Suprapubic skin (tissue), 4 donors: ENCODE data around the gene ALKBH1. TPM values are rescaled to one million over a fixed set of nuclear protein-coding genes. Genes with fewer than 3 reads are reported as not detected.
"Not testable (repeated sequence)": the region's sequence is repeated elsewhere in the genome, so short reads cannot be mapped to it uniquely, and the experiment has no call there.

Experiments
- DNase-seq, 2 donors: peaks; one replicate each; pipeline ENCODE4 v3.0.0-alpha.2; 2019; ENCODE audit warnings: low spot score in 2 of 2
- H3K27ac ChIP-seq: fragments of 200-600 bp; sonication (generic); one replicate; pipeline ENCODE4 v1.5.1; 2019
- H3K27me3 ChIP-seq: fragments of 200-600 bp; sonication (generic); one replicate; pipeline ENCODE4 v1.5.1; 2019
- H3K36me3 ChIP-seq: fragments of 200-600 bp; sonication (generic); one replicate; pipeline ENCODE4 v1.5.1; 2019
- H3K4me1 ChIP-seq: fragments of 200-600 bp; sonication (generic); one replicate; pipeline ENCODE4 v1.5.1; 2019
- H3K4me3 ChIP-seq: fragments of 200-600 bp; sonication (generic); one replicate; pipeline ENCODE4 v1.5.1; 2019; ENCODE audit warnings: mild to moderate bottlenecking
- H3K9me3 ChIP-seq: fragments of 200-600 bp; sonication (generic); one replicate; pipeline ENCODE4 v1.5.1; 2019
- EP300 ChIP-seq: sonication (generic); formaldehyde crosslinking; IDR thresholded peaks from one replicate; pipeline ENCODE4 v1.6.1; 2017; ENCODE audit warnings: antibody characterized with exemption
- POLR2A ChIP-seq, 2 donors: fragments of 450-650 bp; IDR thresholded peaks; one replicate each; pipeline ENCODE4 v1.6.1; 2017; ENCODE audit warnings: antibody characterized with exemption in 2 of 2, mild to moderate bottlenecking in 2 of 2, moderate library complexity in 2 of 2
- POLR2AphosphoS5 ChIP-seq, 3 donors: sonication (generic); formaldehyde crosslinking; IDR thresholded peaks; one replicate each; pipeline ENCODE4 v1.6.1; 2017; ENCODE audit warnings: antibody characterized with exemption in 3 of 3
- WGBS: methylation state at CpG from one replicate; pipeline ENCODE4 v1.1.5; 2018; 5-methylcytosine and 5-hydroxymethylcytosine counted together
- total RNA-seq, 4 donors: library from RNA; depleted of rRNA; stranded (reverse); fragments of >200 nt; gene quantifications; one replicate each; pipeline ENCODE4 v1.1.0, GENCODE V29; 2016
- TF ChIP-seq, protein P1 (sequence below), 2 donors: fragments of 200-600 bp in 1 of 2; fragments of 450-650 bp in 1 of 2; sonication (generic) in 1 of 2; IDR thresholded peaks; one replicate each; pipeline ENCODE4 v1.5.1; 2016 to 2019; ENCODE audit warnings: antibody characterized with exemption in 2 of 2, mild to moderate bottlenecking in 1 of 2, moderate library complexity in 1 of 2

The ALKBH1 gene
- total RNA-seq, 4 donors from 2014 or later: 6.4 to 13.4 (median 7.3) TPM

DNA sequence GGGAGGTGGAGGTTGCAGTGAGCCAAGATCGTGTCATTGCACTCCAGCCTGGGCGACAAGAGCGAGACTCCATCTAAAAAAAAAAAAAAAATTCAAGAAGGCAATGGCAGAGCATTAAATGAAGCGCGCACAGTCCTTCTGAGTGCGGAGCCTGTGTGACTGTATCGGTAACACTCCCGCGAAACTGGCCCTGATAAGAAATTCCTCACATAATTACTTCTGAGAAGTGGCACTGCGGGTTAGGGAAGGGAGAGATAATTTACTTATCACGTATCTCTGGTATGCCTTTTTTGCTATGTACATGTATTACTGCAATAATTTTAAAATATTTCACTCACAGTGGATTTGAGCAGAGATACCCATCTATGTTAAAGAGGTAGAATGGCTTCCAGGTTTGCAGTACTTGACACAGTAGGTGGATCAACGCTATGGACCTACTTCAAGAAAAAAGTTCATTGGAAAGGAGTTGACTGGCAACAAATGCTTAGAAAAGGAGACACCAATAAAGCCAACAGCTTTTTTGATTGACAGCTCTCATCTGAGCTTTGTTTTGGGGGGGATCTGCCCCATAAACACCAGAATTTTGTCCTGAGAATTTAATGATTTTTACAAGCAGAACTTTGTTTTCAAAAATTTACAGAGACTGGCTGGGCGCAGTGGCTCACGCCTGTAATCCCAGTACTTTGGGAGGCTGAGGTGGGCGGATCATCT is 62.1 kb downstream of the ALKBH1 start:
- Histone ChIP-seq H3K36me3 (no peaks in the 10 kb centered on the region), H3K27ac (no peak overlapping the region), H3K27me3 (no peaks in the 10 kb centered on the region), H3K4me3 (no peak overlapping the region), H3K4me1 (peaks cover 11% of the 10 kb centered on the region), H3K9me3 (no peaks in the 10 kb centered on the region)
- 74% methylated on average over 15 of the region's 15 CpGs for WGBS
- no peak for TF ChIP-seq EP300
- no peak for TF ChIP-seq POLR2AphosphoS5 (IDR thresholded peaks at IDR 0.05)
- no peak for TF ChIP-seq POLR2A (IDR thresholded peaks at IDR 0.05)
- TF ChIP-seq, protein P1, sequence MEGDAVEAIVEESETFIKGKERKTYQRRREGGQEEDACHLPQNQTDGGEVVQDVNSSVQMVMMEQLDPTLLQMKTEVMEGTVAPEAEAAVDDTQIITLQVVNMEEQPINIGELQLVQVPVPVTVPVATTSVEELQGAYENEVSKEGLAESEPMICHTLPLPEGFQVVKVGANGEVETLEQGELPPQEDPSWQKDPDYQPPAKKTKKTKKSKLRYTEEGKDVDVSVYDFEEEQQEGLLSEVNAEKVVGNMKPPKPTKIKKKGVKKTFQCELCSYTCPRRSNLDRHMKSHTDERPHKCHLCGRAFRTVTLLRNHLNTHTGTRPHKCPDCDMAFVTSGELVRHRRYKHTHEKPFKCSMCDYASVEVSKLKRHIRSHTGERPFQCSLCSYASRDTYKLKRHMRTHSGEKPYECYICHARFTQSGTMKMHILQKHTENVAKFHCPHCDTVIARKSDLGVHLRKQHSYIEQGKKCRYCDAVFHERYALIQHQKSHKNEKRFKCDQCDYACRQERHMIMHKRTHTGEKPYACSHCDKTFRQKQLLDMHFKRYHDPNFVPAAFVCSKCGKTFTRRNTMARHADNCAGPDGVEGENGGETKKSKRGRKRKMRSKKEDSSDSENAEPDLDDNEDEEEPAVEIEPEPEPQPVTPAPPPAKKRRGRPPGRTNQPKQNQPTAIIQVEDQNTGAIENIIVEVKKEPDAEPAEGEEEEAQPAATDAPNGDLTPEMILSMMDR (IDR thresholded peaks at IDR 0.05): no peak
- DNase-seq: no peak

DNA sequence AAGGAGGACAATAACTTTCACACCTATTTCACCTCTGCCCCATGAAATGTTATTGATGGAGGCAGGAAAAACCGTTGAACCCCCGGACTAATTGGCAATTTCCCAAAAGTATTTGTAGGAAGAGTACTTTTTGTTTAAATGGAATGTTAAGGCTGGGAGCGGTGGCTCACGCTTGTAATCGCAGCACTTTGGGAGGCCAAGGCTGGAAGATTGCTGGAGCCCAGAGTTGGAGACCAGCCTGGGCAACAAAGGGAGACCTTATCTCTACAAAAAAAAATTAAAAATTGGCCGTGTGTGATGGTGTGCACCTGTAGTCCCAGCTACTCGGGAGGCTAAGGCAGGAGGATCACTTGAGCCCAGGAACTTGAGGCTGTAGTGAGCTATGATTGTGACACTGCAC is 65.4 kb downstream of the ALKBH1 start:
- Histone ChIP-seq H3K9me3 (no peaks in the 10 kb centered on the region), H3K36me3 (no peaks in the 10 kb centered on the region), H3K27ac (peak overlapping the region; percentile 78), H3K27me3 (no peaks in the 10 kb centered on the region), H3K4me3 (peak overlapping the region; percentile 58), H3K4me1 (peaks cover 11% of the 10 kb centered on the region)
- WGBS: 66% methylated on average over 7 of the region's 7 CpGs
- TF ChIP-seq, protein P1 (IDR thresholded peaks at IDR 0.05): no peak
- TF ChIP-seq POLR2A (IDR thresholded peaks at IDR 0.05): no peak
- TF ChIP-seq EP300: no peak
- no peak for TF ChIP-seq POLR2AphosphoS5 (IDR thresholded peaks at IDR 0.05)
- DNase-seq: no peak

DNA sequence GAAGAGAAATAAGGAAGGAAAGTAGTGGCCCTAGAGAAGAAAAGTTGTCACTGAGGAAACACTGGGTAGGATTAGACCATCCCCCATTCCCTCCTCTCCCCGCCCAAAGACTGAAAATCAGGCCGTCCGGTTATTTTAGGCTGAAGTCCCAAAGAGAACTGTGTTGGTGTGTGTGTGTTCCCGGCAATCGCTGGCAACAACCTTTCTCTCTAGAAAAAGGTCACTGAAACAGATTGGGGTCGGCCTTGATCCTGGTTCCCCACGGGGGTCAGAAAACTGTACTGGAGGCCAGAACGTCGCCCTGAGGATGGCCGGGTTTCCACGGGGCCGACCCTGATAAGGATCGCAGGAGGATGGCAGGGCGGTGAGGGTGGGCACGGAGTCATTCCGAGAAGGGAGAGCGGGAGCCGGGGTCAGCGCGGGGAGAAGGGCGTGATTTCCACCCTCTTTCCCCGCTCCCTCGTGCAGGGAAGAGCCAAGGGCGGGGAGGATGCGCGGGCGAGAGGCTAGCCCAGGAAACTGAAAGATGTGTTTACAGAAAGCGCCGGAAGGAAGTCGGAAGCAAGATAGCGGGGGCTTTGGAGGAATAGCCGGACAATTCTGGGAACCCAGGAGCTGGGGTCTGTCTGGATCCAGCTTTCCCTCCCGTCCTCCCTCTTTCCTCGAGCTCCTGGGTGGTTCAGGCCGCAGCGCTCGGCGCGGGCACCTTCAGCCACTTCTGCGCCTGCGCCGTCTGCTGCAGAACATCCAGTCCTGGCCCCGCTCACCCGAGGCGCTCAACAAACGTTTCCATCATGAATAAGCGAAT is 66.1 kb downstream of the ALKBH1 start:
- TF ChIP-seq EP300: no peak
- DNase-seq: peak; percentile 76 to 86
- Histone ChIP-seq H3K4me3 (peak overlapping the region; percentile 58), H3K4me1 (peaks cover 11% of the 10 kb centered on the region), H3K27ac (peak overlapping the region; percentile 78), H3K36me3 (no peaks in the 10 kb centered on the region), H3K9me3 (no peaks in the 10 kb centered on the region), H3K27me3 (no peaks in the 10 kb centered on the region)
- 22% methylated on average over 47 of the region's 47 CpGs for WGBS

DNA sequence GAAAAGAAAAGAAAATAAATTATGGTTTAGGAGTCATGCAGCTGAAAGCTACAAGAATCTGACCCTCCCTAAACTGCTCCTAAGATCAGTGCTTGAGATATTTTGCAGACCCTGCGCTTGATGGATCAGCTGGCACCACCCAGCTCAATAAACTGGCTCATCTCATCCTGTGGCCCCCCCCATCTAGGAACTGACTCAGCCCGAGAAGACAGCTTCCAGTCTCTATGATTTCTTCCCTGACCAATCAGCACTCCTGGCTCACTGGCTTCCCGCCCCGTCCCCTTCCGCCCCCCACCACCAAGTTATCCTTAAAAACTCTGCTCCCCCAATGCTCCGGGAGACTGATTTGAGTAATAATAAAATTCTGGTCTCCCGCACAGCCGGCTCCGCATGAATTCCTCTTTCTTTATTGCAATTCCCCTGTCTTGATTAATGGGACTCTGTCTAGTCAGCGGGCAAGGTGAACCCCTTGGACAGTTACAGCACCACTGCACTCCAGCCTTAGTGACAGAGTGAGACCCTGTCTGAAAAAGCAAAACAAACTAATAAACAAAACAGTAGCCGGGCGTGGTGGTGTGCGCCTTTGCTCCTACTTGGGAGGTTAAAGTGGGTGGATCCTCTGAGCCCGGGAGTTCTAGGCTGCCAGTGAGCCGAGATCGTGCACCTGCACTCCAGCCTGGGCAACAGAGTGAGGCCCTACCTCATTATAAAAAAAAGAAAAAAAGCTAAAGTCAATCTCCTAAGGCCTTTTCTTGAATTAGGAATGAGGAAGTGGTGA is 66.9 kb downstream of the ALKBH1 start:
- DNase-seq: no peak
- peaks cover 11% of the 10 kb centered on the region for H3K4me1 ChIP-seq
- H3K27ac ChIP-seq: peak overlapping the region; percentile 78
- no peaks in the 10 kb centered on the region for H3K36me3 ChIP-seq
- WGBS: 70% methylated on average over 16 of the region's 16 CpGs
- H3K9me3 ChIP-seq: no peaks in the 10 kb centered on the region
- TF ChIP-seq POLR2A (IDR thresholded peaks at IDR 0.05): no peak
- no peak for TF ChIP-seq EP300
- TF ChIP-seq, protein P1 (IDR thresholded peaks at IDR 0.05): no peak
- no peak for TF ChIP-seq POLR2AphosphoS5 (IDR thresholded peaks at IDR 0.05)
- H3K4me3 ChIP-seq: peak overlapping the region; percentile 58
- no peaks in the 10 kb centered on the region for H3K27me3 ChIP-seq

DNA sequence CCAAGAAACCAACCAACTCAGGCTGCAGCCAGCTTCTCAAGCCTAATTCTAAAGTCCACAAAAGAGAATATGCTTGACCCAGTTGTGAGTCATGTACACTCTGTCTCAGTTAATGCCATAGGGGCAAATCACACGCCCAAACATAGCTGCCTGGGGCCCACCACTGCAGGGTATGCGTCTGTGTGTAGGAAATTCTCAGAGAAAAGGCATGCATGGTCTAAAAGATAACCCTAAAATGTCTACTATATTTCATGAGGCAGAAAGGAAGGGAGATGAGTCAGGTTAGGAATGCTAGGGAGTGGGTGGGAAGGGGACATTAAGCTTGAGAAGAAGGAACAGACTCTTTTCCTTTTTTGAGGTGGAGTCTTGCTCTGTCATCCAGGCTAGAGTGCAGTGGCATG is 69.1 kb downstream of the ALKBH1 start:
- H3K27me3 ChIP-seq: no peaks in the 10 kb centered on the region
- H3K4me1 ChIP-seq: peaks cover 11% of the 10 kb centered on the region
- H3K4me3 ChIP-seq: no peak overlapping the region
- no peaks in the 10 kb centered on the region for H3K9me3 ChIP-seq
- H3K27ac ChIP-seq: no peak overlapping the region
- WGBS: 41% methylated on average over 2 of the region's 2 CpGs
- TF ChIP-seq, protein P1 (IDR thresholded peaks at IDR 0.05): no peak
- TF ChIP-seq POLR2AphosphoS5 (IDR thresholded peaks at IDR 0.05) (no peak), POLR2A (IDR thresholded peaks at IDR 0.05) (no peak), EP300 (no peak)
- no peaks in the 10 kb centered on the region for H3K36me3 ChIP-seq
- no peak for DNase-seq

DNA sequence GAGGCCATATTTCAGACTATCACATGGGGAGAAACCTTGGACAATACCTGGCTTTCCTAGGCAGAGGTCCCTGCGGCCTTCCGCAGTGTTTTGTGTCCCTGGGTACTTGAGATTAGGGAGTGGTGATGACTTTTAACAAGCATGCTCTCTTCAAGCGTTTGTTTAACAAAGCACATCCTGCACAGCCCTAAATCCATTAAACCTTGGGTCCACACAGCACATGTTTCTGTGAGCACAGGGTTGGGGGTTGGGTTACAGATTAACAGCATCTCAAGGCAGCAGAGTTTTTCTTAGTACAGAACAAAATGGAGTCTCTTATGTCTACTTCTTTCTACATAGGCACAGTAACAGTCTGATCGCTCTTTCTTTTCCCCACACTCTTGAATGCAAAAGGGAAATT is 72.0 kb downstream of the ALKBH1 start:
- not testable (repeated sequence) for H3K27ac ChIP-seq, H3K4me1 ChIP-seq, DNase-seq, H3K9me3 ChIP-seq, H3K27me3 ChIP-seq, H3K4me3 ChIP-seq, H3K36me3 ChIP-seq
- 85% methylated on average over 4 of the region's 4 CpGs for WGBS

DNA sequence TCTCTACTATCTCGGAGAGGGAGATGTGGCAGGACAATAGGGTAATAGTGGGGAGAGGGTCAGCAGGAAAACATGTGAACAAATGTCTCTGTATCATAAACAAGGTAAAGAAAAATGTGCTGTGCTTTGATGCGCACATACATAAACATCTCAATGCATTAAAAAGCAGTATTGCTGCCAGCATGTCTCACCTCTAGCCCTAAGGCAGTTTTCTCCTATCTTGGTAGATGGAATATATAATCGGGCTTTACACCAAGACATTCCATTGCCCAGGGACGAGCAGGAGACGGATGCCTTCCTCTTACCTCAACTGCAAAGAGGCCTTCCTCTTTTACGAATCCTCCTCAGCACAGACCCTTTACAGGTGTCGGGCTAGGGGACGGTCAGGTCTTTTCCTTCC is 72.4 kb downstream of the ALKBH1 start:
- not testable (repeated sequence) for DNase-seq, H3K4me1 ChIP-seq, H3K27ac ChIP-seq, H3K4me3 ChIP-seq, H3K9me3 ChIP-seq, H3K36me3 ChIP-seq, H3K27me3 ChIP-seq
- WGBS: 75% methylated on average over 8 of the region's 8 CpGs
